ENCODE measurements around the gene SLC4A3. TPM values are rescaled to one million over a fixed set of nuclear protein-coding genes. Genes with fewer than 3 reads are reported as not detected.

Gene SLC4A3
- total RNA-seq, 2 experiments from 2014 or later: 0.16 to 0.20 TPM

GRCh38 chr2:219676586-219676985 is 49.2 kb downstream of the SLC4A3 start:
- H3K27ac ChIP-seq (ENCODE audit: low read depth in 1 of 2, low read length in 2 of 2): no peak overlapping the region
- no peak for DNase-seq
- H3K4me1 Mint-ChIP-seq (ENCODE audit: low read depth): no peaks in the 10 kb centered on the region
- H3K27me3 ChIP-seq (ENCODE audit: control insufficient read depth in 1 of 2, insufficient read depth in 2 of 2, low read length in 2 of 2): peaks cover 9 to 12% of the 10 kb centered on the region in 2 experiments
- ATAC-seq (ENCODE audit: poor library complexity): no peak
- H3K27me3 Mint-ChIP-seq: peaks cover 57% of the 10 kb centered on the region
- TF ChIP-seq, protein P1, sequence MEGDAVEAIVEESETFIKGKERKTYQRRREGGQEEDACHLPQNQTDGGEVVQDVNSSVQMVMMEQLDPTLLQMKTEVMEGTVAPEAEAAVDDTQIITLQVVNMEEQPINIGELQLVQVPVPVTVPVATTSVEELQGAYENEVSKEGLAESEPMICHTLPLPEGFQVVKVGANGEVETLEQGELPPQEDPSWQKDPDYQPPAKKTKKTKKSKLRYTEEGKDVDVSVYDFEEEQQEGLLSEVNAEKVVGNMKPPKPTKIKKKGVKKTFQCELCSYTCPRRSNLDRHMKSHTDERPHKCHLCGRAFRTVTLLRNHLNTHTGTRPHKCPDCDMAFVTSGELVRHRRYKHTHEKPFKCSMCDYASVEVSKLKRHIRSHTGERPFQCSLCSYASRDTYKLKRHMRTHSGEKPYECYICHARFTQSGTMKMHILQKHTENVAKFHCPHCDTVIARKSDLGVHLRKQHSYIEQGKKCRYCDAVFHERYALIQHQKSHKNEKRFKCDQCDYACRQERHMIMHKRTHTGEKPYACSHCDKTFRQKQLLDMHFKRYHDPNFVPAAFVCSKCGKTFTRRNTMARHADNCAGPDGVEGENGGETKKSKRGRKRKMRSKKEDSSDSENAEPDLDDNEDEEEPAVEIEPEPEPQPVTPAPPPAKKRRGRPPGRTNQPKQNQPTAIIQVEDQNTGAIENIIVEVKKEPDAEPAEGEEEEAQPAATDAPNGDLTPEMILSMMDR (IDR thresholded peaks at IDR 0.05): no peak
- POLR2A ChIA-PET: no interaction called here
- no peak overlapping the region for H3K4me3 ChIP-seq (ENCODE audit: low read length)
- H3K4me1 ChIP-seq (ENCODE audit: insufficient read depth, low read length): no peaks in the 10 kb centered on the region
- no peaks in the 10 kb centered on the region for H3K36me3 Mint-ChIP-seq (ENCODE audit: low read depth)
- H3K9me3 ChIP-seq (ENCODE audit: control insufficient read depth in 1 of 2, insufficient read depth in 1 of 2, low read length in 2 of 2): no peaks in the 10 kb centered on the region
- no peak overlapping the region for H3K27ac Mint-ChIP-seq
- intact Hi-C loops (cut with DNase I, micrococcal nuclease): no loop called here
- no peaks in the 10 kb centered on the region for H3K9me3 Mint-ChIP-seq
- no peak overlapping the region for H3K4me3 Mint-ChIP-seq
- CTCF ChIA-PET: no interaction called here
- H3K36me3 ChIP-seq (ENCODE audit: insufficient read depth, low read length): no peaks in the 10 kb centered on the region

DNA sequence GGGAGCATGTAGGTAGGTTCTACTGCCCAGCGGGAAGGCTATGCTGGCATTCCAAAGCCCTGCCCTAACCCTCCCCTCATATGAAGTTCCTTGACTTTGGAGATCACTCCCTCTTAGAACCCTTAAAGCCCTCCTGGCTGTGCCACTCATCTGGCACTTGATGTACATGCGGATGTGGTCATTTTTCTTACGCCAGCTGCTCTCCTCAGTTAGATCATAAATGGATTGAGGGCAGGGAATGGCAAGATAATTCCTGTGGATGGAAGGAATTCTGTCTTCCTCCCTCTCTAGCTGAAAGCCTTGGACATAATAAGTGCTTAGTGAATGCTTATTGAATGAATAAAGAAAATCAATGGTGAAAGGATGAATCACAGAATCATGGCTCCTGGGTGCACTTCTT is 51.6 kb downstream of the SLC4A3 start:
- Mint-ChIP-seq H3K9me3 (no peaks in the 10 kb centered on the region), H3K4me1 (ENCODE audit: low read depth) (no peaks in the 10 kb centered on the region), H3K27me3 (peaks cover 61% of the 10 kb centered on the region), H3K4me3 (no peak overlapping the region), H3K27ac (no peak overlapping the region), H3K36me3 (ENCODE audit: low read depth) (no peaks in the 10 kb centered on the region)
- Histone ChIP-seq H3K9me3 (ENCODE audit: control insufficient read depth in 1 of 2, insufficient read depth in 1 of 2, low read length in 2 of 2) (no peaks in the 10 kb centered on the region), H3K4me1 (ENCODE audit: insufficient read depth, low read length) (no peaks in the 10 kb centered on the region), H3K36me3 (ENCODE audit: insufficient read depth, low read length) (no peaks in the 10 kb centered on the region), H3K27ac (ENCODE audit: low read depth in 1 of 2, low read length in 2 of 2) (no peak overlapping the region), H3K27me3 (ENCODE audit: control insufficient read depth in 1 of 2, insufficient read depth in 2 of 2, low read length in 2 of 2) (peaks cover 8 to 13% of the 10 kb centered on the region in 2 experiments), H3K4me3 (ENCODE audit: low read length) (no peak overlapping the region)
- no peak for DNase-seq
- TF ChIP-seq, protein P1 (IDR thresholded peaks at IDR 0.05): no peak
- intact Hi-C loops (cut with DNase I, micrococcal nuclease): no loop called here
- POLR2A ChIA-PET: no interaction called here
- no peak for ATAC-seq (ENCODE audit: poor library complexity)
- CTCF ChIA-PET: no interaction called here

DNA sequence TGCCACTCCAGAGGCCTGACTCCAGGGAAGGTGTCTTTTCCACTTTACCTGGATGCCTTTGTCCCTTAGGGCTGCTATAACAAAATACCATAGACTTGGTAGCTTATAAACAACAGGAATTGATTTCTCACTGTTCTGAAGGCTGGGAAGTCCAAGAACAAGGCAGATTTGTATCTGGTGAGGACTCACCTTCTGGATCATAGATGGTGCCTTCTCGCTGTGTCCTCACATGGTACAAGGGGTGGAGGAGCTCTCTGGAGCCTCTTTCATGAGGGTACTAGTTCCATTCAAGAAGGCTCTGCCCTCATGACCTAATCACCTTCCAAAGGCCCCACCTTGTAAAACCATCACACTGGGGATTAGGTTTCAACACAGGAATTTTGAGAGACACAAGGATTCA is 52.1 kb downstream of the SLC4A3 start:
- Histone ChIP-seq H3K9me3 (ENCODE audit: control insufficient read depth in 1 of 2, insufficient read depth in 1 of 2, low read length in 2 of 2) (no peaks in the 10 kb centered on the region), H3K27ac (ENCODE audit: low read depth in 1 of 2, low read length in 2 of 2) (no peak overlapping the region), H3K36me3 (ENCODE audit: insufficient read depth, low read length) (no peaks in the 10 kb centered on the region), H3K4me3 (ENCODE audit: low read length) (no peak overlapping the region), H3K27me3 (ENCODE audit: control insufficient read depth in 1 of 2, insufficient read depth in 2 of 2, low read length in 2 of 2) (peaks cover 8 to 13% of the 10 kb centered on the region in 2 experiments), H3K4me1 (ENCODE audit: insufficient read depth, low read length) (no peaks in the 10 kb centered on the region)
- ATAC-seq (ENCODE audit: poor library complexity): no peak
- no peaks in the 10 kb centered on the region for H3K36me3 Mint-ChIP-seq (ENCODE audit: low read depth)
- POLR2A ChIA-PET: no interaction called here
- intact Hi-C loops (cut with DNase I, micrococcal nuclease): no loop called here
- DNase-seq: no peak
- H3K9me3 Mint-ChIP-seq: no peaks in the 10 kb centered on the region
- no peak overlapping the region for H3K4me3 Mint-ChIP-seq
- no peak overlapping the region for H3K27ac Mint-ChIP-seq
- TF ChIP-seq, protein P1 (IDR thresholded peaks at IDR 0.05): no peak
- peaks cover under 1% of the 10 kb centered on the region for H3K4me1 Mint-ChIP-seq (ENCODE audit: low read depth)
- CTCF ChIA-PET: no interaction called here
- peaks cover 57% of the 10 kb centered on the region for H3K27me3 Mint-ChIP-seq

Data from CD4-positive, alpha-beta T cell (primary cell).